Right atrium auricular region (tissue), 2 donors: ENCODE results near the gene PIP4P1. TPM values are rescaled to one million over a fixed set of nuclear protein-coding genes. Genes with fewer than 3 reads are reported as not detected.

Experiments used
- DNase-seq: peaks from one replicate; pipeline ENCODE4 v3.0.0-alpha.2; 2019; ENCODE audit warnings: low spot score
- H3K27ac ChIP-seq, 2 donors: fragments of 200-600 bp; sonication (generic); 1 replicate in 1 of 2; 2 replicates in 1 of 2; pipeline ENCODE4 v1.5.1; 2016 to 2019
- H3K27me3 ChIP-seq, 2 donors: fragments of 200-600 bp; sonication (generic); one replicate each; pipeline versions ENCODE4 v1.5.1 to v1.6.0; 2017 to 2019
- H3K36me3 ChIP-seq: fragments of 200-600 bp; sonication (generic); one replicate; pipeline ENCODE4 v1.5.1; 2016
- H3K4me1 ChIP-seq, 2 donors: fragments of 200-600 bp; sonication (generic); one replicate each; pipeline versions ENCODE4 v1.5.1 to v1.6.0; 2017 to 2019
- H3K4me3 ChIP-seq, 2 donors: fragments of 200-600 bp; sonication (generic); 1 replicate in 1 of 2; 2 replicates in 1 of 2; pipeline ENCODE4 v1.5.1; 2017 to 2019; ENCODE audit warnings: mild to moderate bottlenecking in 1 of 2, moderate library complexity in 1 of 2
- H3K9me3 ChIP-seq, 2 donors: fragments of 200-600 bp; sonication (generic); one replicate each; pipeline ENCODE4 v1.5.1; 2019
- CTCF ChIP-seq, 2 donors: fragments of 200-600 bp; sonication (generic); IDR thresholded peaks; one replicate each; pipeline ENCODE4 v1.5.1; 2019; ENCODE audit warnings: antibody characterized with exemption in 2 of 2
- total RNA-seq, 2 donors: library from RNA; depleted of rRNA; stranded (reverse); fragments of >200 nt; gene quantifications; one replicate each; pipeline ENCODE4 v1.1.0, GENCODE V29; 2016

Gene PIP4P1
- total RNA-seq, 2 donors from 2014 or later: 9.8 to 13.3 TPM

- H3K27me3 ChIP-seq: no peaks in the 10 kb centered on the region
- DNase-seq: no peak
- no peak for TF ChIP-seq CTCF (IDR thresholded peaks at IDR 0.05)
- no peak overlapping the region for H3K4me3 ChIP-seq
- no peaks in the 10 kb centered on the region for H3K9me3 ChIP-seq
- peaks cover 20% of the 10 kb centered on the region for H3K36me3 ChIP-seq
- H3K27ac ChIP-seq: no peak overlapping the region
- H3K4me1 ChIP-seq: peaks cover 0 to 35% of the 10 kb centered on the region in 2 donors
These were observed 11.4 kb upstream of the PIP4P1 start for GRCh38 chr14:20472536-20473169.

- H3K27ac ChIP-seq: peak overlapping the region; percentile 91 to 92
- no peak for DNase-seq
- peaks cover 20% of the 10 kb centered on the region for H3K36me3 ChIP-seq
- H3K27me3 ChIP-seq: no peaks in the 10 kb centered on the region
- H3K4me3 ChIP-seq: peak overlapping the region; percentile 66 to 82
- no peak for TF ChIP-seq CTCF (IDR thresholded peaks at IDR 0.05)
- H3K4me1 ChIP-seq: peaks cover 0 to 21% of the 10 kb centered on the region in 2 donors
- no peaks in the 10 kb centered on the region for H3K9me3 ChIP-seq
These were observed 9.3 kb upstream of the PIP4P1 start for GRCh38 chr14:20470603-20470901.

DNA sequence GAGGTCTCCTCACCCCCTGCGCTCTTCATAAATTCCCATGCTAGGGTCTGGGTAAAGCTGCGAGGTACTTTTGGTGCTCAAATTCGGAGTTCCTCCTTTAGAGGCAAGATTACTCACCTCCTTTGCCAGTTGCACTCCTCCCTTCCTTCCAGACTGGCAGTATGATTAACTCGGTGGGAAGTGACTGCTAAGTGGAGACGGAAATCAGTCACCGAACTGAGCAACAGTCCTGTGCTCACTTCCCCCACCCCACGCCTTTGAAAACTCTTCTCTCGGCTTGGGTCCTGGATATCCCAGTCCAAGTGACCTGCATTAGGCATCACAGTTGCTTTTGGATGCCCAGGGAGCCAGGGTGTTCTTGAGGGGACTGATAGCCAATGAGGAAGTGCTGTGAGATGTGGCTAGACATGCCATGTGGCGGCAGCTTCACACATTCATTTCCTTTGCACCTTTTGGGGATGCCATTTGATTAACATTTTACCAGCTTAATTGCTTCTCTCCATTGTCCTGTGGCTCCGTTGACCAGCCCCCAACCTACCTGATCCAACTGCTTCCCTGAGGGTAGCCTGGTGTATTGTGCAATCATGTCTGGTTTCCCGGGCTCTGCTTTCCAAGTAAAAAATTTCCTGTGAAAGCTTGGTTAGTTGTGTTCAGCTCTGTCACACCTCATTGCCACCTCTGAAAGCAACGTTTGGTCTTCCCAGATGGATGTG is 8.8 kb upstream of the PIP4P1 start:
- Histone ChIP-seq H3K36me3 (peaks cover 15% of the 10 kb centered on the region), H3K4me3 (peak overlapping the region; percentile 66 to 82), H3K4me1 (peaks cover 0 to 21% of the 10 kb centered on the region in 2 donors), H3K27ac (peak overlapping the region; percentile 91 to 92), H3K27me3 (no peaks in the 10 kb centered on the region), H3K9me3 (no peaks in the 10 kb centered on the region)
- peak; percentile 79 for DNase-seq
- no peak for TF ChIP-seq CTCF (IDR thresholded peaks at IDR 0.05)

DNA sequence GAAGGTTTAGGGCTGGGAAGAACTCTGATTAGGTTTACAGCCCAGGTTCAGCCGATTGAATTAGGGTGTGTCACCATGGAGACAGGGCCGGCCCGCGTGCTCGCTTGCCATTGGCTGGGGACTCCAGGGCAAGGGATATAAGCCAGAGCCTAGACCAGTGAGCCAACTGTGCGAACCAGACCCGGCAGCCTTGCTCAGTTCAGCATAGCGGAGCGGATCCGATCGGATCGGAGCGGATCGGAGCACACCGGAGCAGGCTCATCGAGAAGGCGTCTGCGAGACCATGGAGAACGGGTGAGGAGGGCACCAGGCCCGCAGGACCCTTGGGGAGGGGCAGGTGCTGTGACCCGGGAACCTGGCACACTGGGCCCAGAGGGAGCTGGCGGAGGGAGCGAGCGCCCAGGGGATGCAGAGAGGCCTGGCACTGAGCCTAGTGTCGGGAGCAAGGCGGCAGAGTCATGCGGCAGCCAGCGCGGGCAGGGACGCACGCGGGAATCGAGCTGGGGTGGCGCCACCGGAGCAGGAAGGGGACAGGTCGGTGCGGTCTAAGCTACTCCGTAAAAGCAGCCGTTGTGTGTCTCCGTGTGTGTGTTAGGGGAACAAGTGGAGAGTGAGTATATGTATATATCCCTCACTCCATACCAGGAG is 8.1 kb upstream of the PIP4P1 start, which contains the start of gene PNP:
PNP (plus strand) TSS at position 165 of the 648 bp plus-strand sequence; CDS start at position 284, 119 bp downstream.
- peak within 1 kb of the TSS; percentile 66 to 82 for H3K4me3 ChIP-seq
- H3K36me3 ChIP-seq: peaks cover 8% of the 10 kb centered on the region
- TF ChIP-seq CTCF (IDR thresholded peaks at IDR 0.05): peak in 1 of 2 donors; percentile 23
- peak within 1 kb of the TSS; percentile 91 to 92 for H3K27ac ChIP-seq
- peaks cover 0 to 21% of the 10 kb centered on the region in 2 donors for H3K4me1 ChIP-seq
- H3K9me3 ChIP-seq: no peaks in the 10 kb centered on the region
- no peaks in the 10 kb centered on the region for H3K27me3 ChIP-seq
- DNase-seq: peak; percentile 96

GRCh38 chr14:20468764-20469241 is 7.6 kb upstream of the PIP4P1 start:
- no peak for TF ChIP-seq CTCF (IDR thresholded peaks at IDR 0.05)
- Histone ChIP-seq H3K9me3 (no peaks in the 10 kb centered on the region), H3K36me3 (peaks cover 5% of the 10 kb centered on the region), H3K27me3 (no peaks in the 10 kb centered on the region), H3K4me3 (peak overlapping the region; percentile 66 to 82), H3K27ac (peak overlapping the region; percentile 91 to 92), H3K4me1 (peaks cover 0 to 21% of the 10 kb centered on the region in 2 donors)
- no peak for DNase-seq
